Urothelium cell line (cell line): Measurements from ENCODE around the gene GSG1L.

Experiments used
- DNase-seq: peaks from one replicate; pipeline ENCODE4 v3.0.0; 2011; ENCODE audit warnings: low spot score, mixed read lengths
- FAIRE-seq: peaks from 2 replicates; lab custom pipeline; 2011; peaks lifted over from hg19 to GRCh38; lab: Jason Lieb, UNC

GSG1L gene

GRCh38 chr16:27779641-27780164 lies 283.8 kb downstream of the GSG1L start:
- DNase-seq = no peak
- FAIRE-seq = no peak

- FAIRE-seq (no peak), DNase-seq (no peak)
Measured at GRCh38 chr16:27778926-27779570, 284.5 kb downstream of the GSG1L start.

- no peak for DNase-seq
- no peak for FAIRE-seq
Measured at GRCh38 chr16:27778171-27778925, 285.2 kb downstream of the GSG1L start.

GRCh38 chr16:27777527-27777926 lies 286.0 kb downstream of the GSG1L start:
- FAIRE-seq (no peak), DNase-seq (no peak)

GRCh38 chr16:27776556-27777225 lies 286.8 kb downstream of the GSG1L start:
- DNase-seq (no peak), FAIRE-seq (no peak)

- no peak for FAIRE-seq
- no peak for DNase-seq
Measured at GRCh38 chr16:27775254-27775653, 288.3 kb downstream of the GSG1L start.

GRCh38 chr16:27774779-27775178 lies 288.7 kb downstream of the GSG1L start:
- no peak for FAIRE-seq
- no peak for DNase-seq

- no peak for DNase-seq
- no peak for FAIRE-seq
Measured at GRCh38 chr16:27773344-27773743, 290.2 kb downstream of the GSG1L start.

- DNase-seq = no peak
- no peak for FAIRE-seq
Measured at GRCh38 chr16:27772093-27772825, 291.3 kb downstream of the GSG1L start.

- FAIRE-seq (no peak), DNase-seq (no peak)
Measured at GRCh38 chr16:27771201-27771910, 292.2 kb downstream of the GSG1L start.

- FAIRE-seq = no peak
- DNase-seq = no peak
Measured at GRCh38 chr16:27770271-27771196, 293.0 kb downstream of the GSG1L start.

- peak; percentile 75 for DNase-seq
- no peak for FAIRE-seq
Measured at GRCh38 chr16:27769561-27770255, 293.8 kb downstream of the GSG1L start.

GRCh38 chr16:27768651-27769272 lies 294.8 kb downstream of the GSG1L start:
- FAIRE-seq = no peak
- DNase-seq = no peak

- no peak for DNase-seq
- no peak for FAIRE-seq
Measured at GRCh38 chr16:27767971-27768591, 295.4 kb downstream of the GSG1L start.

- FAIRE-seq (no peak), DNase-seq (no peak)
Measured at GRCh38 chr16:27767081-27767480, 296.4 kb downstream of the GSG1L start.

- DNase-seq (no peak), FAIRE-seq (no peak)
Measured at GRCh38 chr16:27766236-27766925, 297.1 kb downstream of the GSG1L start.
